Colon (tissue), 2 donors: ENCODE data around the gene UNC93B1.
"Not testable (repeated sequence)": the region's sequence is repeated elsewhere in the genome, so short reads cannot be mapped to it uniquely, and the experiment has no call there.

Source experiments
- FAIRE-seq: peaks from 2 replicates; lab custom pipeline; 2012; peaks lifted over from hg19 to GRCh38; lab: Jason Lieb, UNC
- donor health status: control.
- donor health status: control.

Gene UNC93B1

DNA sequence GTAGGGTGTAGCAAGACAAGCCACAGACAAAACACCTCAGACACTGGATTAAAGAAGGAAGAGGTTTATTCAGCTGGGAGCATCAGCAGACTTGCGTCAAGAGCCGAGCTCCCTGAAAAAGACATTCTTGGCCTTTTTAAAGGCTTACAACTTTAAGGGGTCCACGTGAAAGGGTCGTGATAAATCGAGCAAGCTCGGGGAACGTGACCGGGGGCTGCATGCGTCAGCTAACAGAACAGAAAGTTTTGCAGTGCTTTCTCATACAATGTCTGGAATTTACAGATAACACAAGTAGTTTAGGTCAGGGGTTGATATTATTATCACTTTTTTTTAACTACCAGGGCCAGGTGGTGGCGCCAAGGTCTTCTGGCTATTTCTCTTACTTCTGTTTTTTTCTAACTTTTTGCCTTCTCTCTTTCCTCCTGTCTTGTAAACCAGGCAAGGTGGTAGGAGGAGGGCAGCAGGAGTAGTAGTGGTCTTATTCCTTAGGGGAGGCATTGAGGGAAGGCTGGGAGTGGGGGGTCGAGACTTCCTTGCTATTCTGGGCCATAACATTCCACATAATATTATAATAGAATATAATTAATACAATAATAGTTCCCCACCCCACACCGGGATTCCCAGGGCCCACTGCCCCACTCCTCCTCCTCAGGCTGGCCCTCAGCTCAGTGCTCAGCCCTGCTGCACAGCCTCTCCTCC is 5.6 kb upstream of the UNC93B1 start:
- no peak for FAIRE-seq

- FAIRE-seq = no peak
Observed at GRCh38 chr11:68008381-68009337, 4.8 kb upstream of the UNC93B1 start.

DNA sequence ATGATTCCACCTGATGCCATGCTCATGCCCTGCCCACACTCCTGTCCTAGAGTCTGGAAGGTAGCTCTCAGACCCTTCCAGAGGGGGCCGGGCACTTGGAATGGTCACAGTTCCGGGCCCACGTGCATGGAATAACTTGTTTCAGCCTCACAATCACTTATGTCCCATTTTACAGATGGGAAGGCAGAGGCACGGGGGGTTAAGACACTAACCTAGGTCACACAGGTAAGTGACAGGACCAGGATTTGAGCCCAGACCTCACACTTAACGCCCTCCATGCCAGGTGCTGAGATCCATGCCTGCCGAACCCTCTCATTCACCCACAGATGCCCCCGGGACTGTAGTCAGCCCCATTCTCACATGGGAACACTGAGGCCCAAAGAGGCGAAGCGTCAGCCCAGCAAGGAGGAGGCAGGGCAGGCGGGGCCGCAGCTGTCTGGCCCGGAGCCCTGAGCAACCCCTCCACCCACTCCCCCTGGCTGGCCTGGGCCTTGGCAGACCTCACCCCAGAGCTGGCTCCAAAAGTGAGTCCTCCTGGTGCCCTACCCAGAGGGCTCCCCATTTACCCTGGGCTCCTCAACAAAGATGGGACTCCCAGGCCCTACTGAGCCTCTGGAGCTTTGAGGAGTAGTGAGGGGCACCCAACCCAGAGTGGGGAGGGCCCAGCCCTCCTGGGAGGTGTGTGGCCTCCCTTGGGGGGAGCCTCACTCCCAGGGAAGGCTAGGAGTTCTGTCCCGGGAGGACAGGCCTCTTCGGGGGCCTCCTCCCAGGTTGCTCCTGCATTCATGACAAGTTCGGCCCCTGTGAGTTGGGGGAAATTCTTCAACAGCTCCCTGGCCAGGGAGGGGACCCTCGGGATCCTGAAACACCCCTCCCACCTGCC is 3.8 kb upstream of the UNC93B1 start:
- FAIRE-seq = no peak

DNA sequence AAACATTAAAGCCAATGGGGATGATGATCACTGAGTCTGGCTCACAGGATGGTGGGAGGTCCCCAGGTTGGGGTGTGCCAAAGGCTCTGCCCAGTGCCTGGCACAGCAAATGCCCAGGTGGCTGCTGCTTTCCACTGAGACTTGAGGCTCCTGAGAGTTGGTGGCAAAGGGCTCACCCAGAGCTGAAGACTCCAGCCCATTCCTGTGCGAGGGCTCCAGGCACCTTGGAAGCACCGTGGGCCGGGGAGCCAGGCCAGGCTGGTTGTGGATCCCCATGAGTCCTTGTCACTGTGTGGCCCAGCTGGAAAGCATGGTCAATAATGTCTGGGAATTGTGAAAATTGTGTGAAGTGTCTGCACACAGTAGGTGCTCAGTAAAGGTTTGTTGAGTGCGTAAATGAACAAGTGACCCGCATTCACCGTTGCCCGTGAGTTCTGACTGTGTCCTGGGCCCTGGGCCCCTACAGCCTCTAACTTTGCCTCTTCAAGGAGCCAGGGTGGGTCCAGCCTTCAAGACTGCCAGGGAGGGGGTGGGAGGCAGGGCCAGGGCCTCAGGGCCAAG is 2.8 kb upstream of the UNC93B1 start:
- no peak for FAIRE-seq

DNA sequence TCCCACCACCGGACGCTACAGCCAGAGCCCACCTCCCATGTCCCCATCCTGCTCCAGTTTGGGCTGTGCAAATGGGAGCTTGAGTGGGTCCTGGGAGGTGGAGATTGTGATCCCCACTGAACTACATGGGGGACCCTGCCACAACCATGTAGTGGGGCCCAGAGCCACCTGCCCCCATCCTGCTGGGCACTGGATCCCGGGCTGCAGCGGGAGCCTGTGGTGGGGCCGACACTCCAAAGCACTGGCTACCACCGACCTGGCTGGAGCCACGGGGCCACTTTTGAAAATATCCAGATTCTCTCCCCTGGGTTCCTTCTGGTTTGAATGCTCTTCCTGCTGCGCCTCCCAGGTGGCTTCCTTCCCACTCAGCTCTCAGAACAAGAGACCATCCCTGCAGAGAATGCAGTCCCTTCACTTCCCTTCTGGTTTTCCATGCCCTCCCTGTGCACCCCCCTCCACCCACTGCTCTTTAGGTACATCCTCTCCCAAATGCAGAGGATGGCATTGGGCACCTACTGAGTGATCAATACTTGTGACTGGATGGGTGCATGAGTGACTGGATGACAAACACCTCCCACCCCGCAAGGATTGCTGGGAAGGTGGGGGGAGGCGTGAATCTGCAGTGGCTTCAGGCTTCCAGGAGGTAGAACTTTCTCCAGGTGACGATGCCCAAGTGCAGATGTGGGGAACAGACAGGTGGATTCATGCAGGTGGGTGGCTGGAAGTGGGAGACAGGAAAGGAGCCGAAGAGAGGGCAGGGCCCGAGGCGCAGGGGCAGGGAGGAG is 846 bp upstream of the UNC93B1 start:
- no peak for FAIRE-seq

DNA sequence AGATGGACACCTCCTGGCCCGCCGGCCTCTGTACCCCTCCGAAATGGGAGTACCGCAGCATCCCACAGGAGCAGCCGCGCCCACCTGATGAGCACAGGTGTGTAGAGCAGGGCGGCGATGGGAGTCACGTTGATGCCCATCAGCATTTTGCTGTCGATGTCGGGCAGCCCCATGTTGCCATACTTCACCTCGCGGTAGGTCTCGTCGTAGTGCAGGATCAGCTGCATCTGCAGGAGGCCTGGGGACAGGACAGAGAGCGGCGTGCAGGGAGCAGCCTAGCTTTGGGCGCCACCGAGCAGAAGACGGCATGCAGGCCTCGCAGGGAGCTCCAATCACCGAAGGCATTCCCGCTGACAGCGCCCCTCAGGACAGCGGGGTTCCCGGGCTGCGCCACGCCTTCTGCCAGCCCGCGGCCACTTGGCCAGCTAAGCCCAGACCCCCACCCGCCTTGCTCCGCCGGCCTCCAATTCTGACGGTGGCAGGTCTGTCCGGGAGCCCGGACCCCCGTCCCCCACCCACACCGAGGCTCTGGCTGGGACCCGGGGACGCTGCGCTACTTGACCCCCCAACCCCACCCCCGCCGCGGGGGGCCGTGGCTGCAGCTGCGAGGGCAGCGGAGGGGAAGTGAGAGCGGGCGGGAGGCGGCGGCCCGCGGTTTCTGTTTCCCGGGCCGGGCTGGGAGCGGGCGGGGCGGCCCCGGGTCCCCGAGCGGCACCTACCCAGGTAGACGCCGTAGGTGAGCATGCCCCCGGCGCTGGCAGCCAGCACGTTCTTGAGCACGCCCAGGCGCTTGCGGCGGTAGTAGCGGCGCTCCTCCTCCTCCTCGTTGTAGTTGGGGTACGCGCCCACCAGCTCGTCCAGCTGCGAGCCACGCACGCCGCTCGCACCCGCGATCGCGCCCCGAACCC is 705 bp downstream of the UNC93B1 start:
- no peak for FAIRE-seq

GRCh38 chr11:68002575-68002937 is 1.3 kb downstream of the UNC93B1 start:
- no peak for FAIRE-seq

DNA sequence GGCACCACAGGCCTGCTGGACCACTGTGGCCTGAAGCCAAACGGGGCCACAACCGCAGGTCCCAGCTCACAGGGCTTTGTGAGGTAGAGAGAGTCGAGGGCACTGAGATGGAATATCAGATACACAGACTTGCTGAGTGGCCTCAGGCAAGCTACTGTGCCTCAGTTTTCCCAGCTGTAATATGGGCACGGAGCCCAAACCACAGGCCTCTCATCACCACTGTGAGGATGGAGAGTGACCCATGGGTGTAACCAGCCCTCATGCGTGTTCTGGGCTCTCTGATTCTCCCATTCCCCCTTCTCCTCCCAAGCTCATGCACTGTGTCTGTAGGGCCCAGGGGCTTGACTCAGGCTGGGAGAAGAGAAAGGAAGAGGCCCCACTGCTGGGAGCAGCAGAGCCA is 4.2 kb downstream of the UNC93B1 start:
- no peak for FAIRE-seq

DNA sequence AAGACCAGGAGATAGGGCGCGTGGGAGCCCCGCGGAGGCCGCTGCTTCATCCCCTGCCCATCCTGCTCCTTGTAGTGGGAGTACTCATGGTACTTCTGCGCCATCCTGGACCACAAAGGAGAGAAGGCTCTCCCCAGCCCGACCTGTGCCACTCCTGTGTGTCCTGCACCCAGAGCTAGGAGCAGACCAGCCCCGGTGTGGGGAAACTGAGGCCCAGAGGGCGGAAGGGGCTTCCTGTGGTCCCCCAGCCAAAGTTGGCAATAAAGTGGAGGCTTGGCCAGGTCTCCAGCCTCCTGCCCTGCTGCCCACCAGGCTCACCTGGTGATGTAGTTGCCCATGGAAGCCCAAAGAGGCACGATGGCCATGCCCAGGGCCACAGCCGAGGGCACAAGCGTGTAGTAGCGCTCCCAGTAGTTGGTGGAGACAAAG is 4.7 kb downstream of the UNC93B1 start:
- FAIRE-seq = no peak

- FAIRE-seq = no peak
Observed at GRCh38 chr11:67998150-67999045, 5.5 kb downstream of the UNC93B1 start.

- FAIRE-seq = no peak
Observed at GRCh38 chr11:67997475-67997921, 6.4 kb downstream of the UNC93B1 start.

- no peak for FAIRE-seq
Observed at GRCh38 chr11:67996622-67997474, 7.0 kb downstream of the UNC93B1 start.

- no peak for FAIRE-seq
Observed at GRCh38 chr11:67996051-67996450, 7.8 kb downstream of the UNC93B1 start.

DNA sequence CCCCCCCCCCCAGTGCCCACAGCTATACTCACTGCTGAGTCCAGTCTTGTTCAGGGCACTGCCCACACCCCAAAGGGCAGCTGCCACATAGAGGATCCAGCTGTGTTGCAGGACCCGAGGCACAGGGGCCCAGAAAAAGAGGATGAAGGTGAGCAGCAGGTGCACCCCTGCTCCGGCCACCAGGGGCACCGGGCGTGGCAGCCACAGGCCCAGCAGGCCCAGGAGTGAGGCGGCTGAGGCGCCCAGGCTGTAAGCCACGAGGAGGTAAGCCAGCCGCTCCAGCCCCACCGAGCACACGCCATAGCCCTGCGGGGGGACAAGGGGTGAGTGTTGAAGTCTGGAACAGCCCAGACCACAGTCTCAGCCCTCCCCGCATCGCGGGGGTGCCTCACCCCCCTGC is 8.3 kb downstream of the UNC93B1 start:
- not testable (repeated sequence) for FAIRE-seq

GRCh38 chr11:67995129-67995528 is 8.8 kb downstream of the UNC93B1 start:
- FAIRE-seq = not testable (repeated sequence)

GRCh38 chr11:67994387-67994786 is 9.5 kb downstream of the UNC93B1 start:
- FAIRE-seq = not testable (repeated sequence)

GRCh38 chr11:67993821-67994220 is 10.1 kb downstream of the UNC93B1 start:
- not testable (repeated sequence) for FAIRE-seq
